HepG2 (cell line): ENCODE results near the gene KLHL5. TPM values are rescaled to one million over a fixed set of nuclear protein-coding genes. Genes with fewer than 3 reads are reported as not detected.

Source experiments
- ATAC-seq: fragments of 200-7000 bp; cut with Tn5 transposase; 3 replicates; pipeline ENCODE4 v1.9.1; 2020; ENCODE audit warnings: mild to moderate bottlenecking, moderate library complexity
- BruUV-seq: library from RNA; stranded (reverse); fragments of 400-500 nt; replicated peaks from 2 replicates; lab custom pipeline; 2021; lab: Mats Ljungman, UMichigan
- CTCF ChIA-PET: fragments of 300-600 bp; formaldehyde crosslinking; extraction: SDS; loops from one replicate; lab custom pipeline; 2021; ENCODE audit warnings: low total read pairs, inconsistent platforms, low intra/inter-chr PET ratio; lab: Yijun Ruan, JAX
- POLR2A ChIA-PET: fragments of 350-600 bp; sonication (Branson Sonifier 250); formaldehyde crosslinking; loops from one replicate; lab custom pipeline; 2020; ENCODE audit warnings: antibody characterized with exemption, inconsistent platforms; lab: Yijun Ruan, JAX
- DNase-seq: peaks from one replicate; pipeline ENCODE4 v3.0.0-alpha.2; 2015; ENCODE audit warnings: low spot score
- FAIRE-seq: peaks from 3 replicates; lab custom pipeline; 2011; peaks lifted over from hg19 to GRCh38; lab: Jason Lieb, UNC
- H2AFZ ChIP-seq: one replicate; pipeline ENCODE4 v1.6.1; 2011; ENCODE audit warnings: low read length, inconsistent platforms
- H3K27ac ChIP-seq: fragments of 300-600 bp; 3 replicates; pipeline ENCODE4 v1.8.0; 2011; ENCODE audit warnings: mixed run types, mild to moderate bottlenecking, mixed read lengths, low read length, inconsistent platforms; ENCODE audit not compliant: insufficient read depth; ENCODE audit errors: extremely low read length
- H3K27me3 ChIP-seq, 2 experiments: fragments of 200-600 bp in 1 of 2; 2 replicates in 1 of 2; 3 replicates in 1 of 2; pipeline versions ENCODE4 v1.6.0 to v1.8.0; 2011; ENCODE audit warnings: low read length in 2 of 2, mild to moderate bottlenecking in 2 of 2, moderate library complexity in 2 of 2, inconsistent platforms in 1 of 2; ENCODE audit not compliant: insufficient read depth in 2 of 2, control insufficient read depth in 1 of 2
- H3K36me3 ChIP-seq, 2 experiments: fragments of 200-600 bp in 1 of 2; replicated peaks in 1 of 2; 2 replicates in 1 of 2; 3 replicates in 1 of 2; pipeline versions ENCODE4 v1.5.1 to v1.8.0; 2011; ENCODE audit warnings: low read length in 2 of 2, inconsistent platforms in 1 of 2; ENCODE audit not compliant: insufficient read depth in 2 of 2, control insufficient read depth in 1 of 2
- H3K4me1 ChIP-seq: 2 replicates; pipeline ENCODE4 v1.5.1; 2012; ENCODE audit warnings: low read length, inconsistent platforms; ENCODE audit not compliant: insufficient read depth
- H3K4me2 ChIP-seq: 2 replicates; pipeline ENCODE4 v1.6.0; 2011; ENCODE audit warnings: low read depth, low read length, inconsistent platforms
- H3K4me3 ChIP-seq, 3 experiments: fragments of 200-600 bp in 1 of 3; sonication (generic), shearing (Covaris generic) in 1 of 3; replicated peaks in 1 of 3; 2 replicates each; pipeline ENCODE4 v1.5.1; 2011 to 2016; ENCODE audit warnings: low read length in 3 of 3, inconsistent platforms in 2 of 3, low read depth in 2 of 3, mild to moderate bottlenecking in 2 of 3, control low read depth in 1 of 3, mixed read lengths in 1 of 3; ENCODE audit not compliant: insufficient read depth in 1 of 3
- H3K79me2 ChIP-seq: one replicate; pipeline ENCODE4 v1.6.1; 2011; ENCODE audit warnings: low read length, inconsistent platforms; ENCODE audit not compliant: insufficient read depth
- H3K9ac ChIP-seq: 2 replicates; pipeline ENCODE4 v1.6.0; 2011; ENCODE audit warnings: mild to moderate bottlenecking, low read depth, low read length, inconsistent platforms; ENCODE audit not compliant: insufficient read depth
- H3K9me3 ChIP-seq: 2 replicates; pipeline ENCODE4 v1.5.1; 2012; ENCODE audit warnings: mild to moderate bottlenecking, low read length
- H4K20me1 ChIP-seq: 2 replicates; pipeline ENCODE4 v1.6.0; 2011; ENCODE audit warnings: inconsistent platforms, mild to moderate bottlenecking, low read length, moderate library complexity; ENCODE audit not compliant: insufficient read depth
- IRF2 ChIP-seq: IDR thresholded peaks from 2 replicates; pipeline ENCODE4 v1.6.1; 2018; ENCODE audit warnings: missing genetic modification reagents, missing compliant biosample characterization
- MAFG ChIP-seq: sonication (generic); formaldehyde crosslinking; IDR thresholded peaks from 2 replicates; pipeline ENCODE4 v1.5.1; 2020; ENCODE audit warnings: mild to moderate bottlenecking, missing genetic modification reagents
- PITX1 ChIP-seq: sonication (generic); formaldehyde crosslinking; IDR thresholded peaks from 2 replicates; pipeline ENCODE4 v1.5.1; 2020; ENCODE audit warnings: mild to moderate bottlenecking, missing genetic modification reagents
- POLR2AphosphoS5 ChIP-seq: IDR thresholded peaks from 2 replicates; pipeline ENCODE4 v1.6.1; 2012; ENCODE audit warnings: low read depth, low read length
- ZKSCAN5 ChIP-seq: sonication (generic); formaldehyde crosslinking; IDR thresholded peaks from 2 replicates; pipeline ENCODE4 v1.5.1; 2020; ENCODE audit warnings: mild to moderate bottlenecking, missing genetic modification reagents
- ZNF660 ChIP-seq: sonication (generic); formaldehyde crosslinking; IDR thresholded peaks from 2 replicates; pipeline ENCODE4 v1.5.1; 2020; ENCODE audit warnings: mild to moderate bottlenecking, low read depth, missing genetic modification reagents, borderline replicate concordance
- ZNF720 ChIP-seq: sonication (generic); formaldehyde crosslinking; IDR thresholded peaks from 2 replicates; pipeline ENCODE4 v1.4.0; 2020; ENCODE audit warnings: missing genetic modification reagents
- in situ Hi-C: cut with HindIII; loops from 2 replicates; pipeline ENCODE4 v1.10.0; 2017; ENCODE audit warnings: low pct_unique_long_range_greater_than_20kb; ENCODE audit not compliant: extremely low pct_ligation_motif_present
- intact Hi-C: fragments of 100-400 bp; cut with micrococcal nuclease; formaldehyde crosslinking; loops from one replicate; pipeline ENCODE4 v1.10.0; 2022; ENCODE audit not compliant: unreplicated experiment
- polyA plus RNA-seq, 8 experiments: library from polyadenylated mRNA; depleted of rRNA in 3 of 8; stranded (reverse) in 7 of 8; unstranded in 1 of 8; fragments of >200 nt; fragmentation: Illumina TruSeq in 4 of 8; extraction: Trizol in 4 of 8; gene quantifications; 2 replicates each; pipeline versions ENCODE4 v1.2.1 to v1.2.3, GENCODE V29; 2011 to 2016; ENCODE audit warnings: low read depth in 4 of 8, missing spikeins in 1 of 8, mixed read lengths in 1 of 8; ENCODE audit not compliant: insufficient read depth in 1 of 8
- total RNA-seq, 5 experiments: library from RNA; depleted of rRNA; stranded (reverse); fragments of >200 nt; fragmentation: Illumina TruSeq; extraction: Trizol; gene quantifications; 2 replicates each; pipeline ENCODE4 v1.2.3, GENCODE V29; 2016; ENCODE audit warnings: low read depth in 1 of 5
- TF ChIP-seq, protein P1 (sequence below): sonication (generic); formaldehyde crosslinking; IDR thresholded peaks from 2 replicates; pipeline ENCODE4; 2020; ENCODE audit warnings: missing genetic modification reagents, mild to moderate bottlenecking, borderline replicate concordance
- TF ChIP-seq, protein P2 (sequence below): sonication (generic); formaldehyde crosslinking; IDR thresholded peaks from 2 replicates; pipeline ENCODE4 v1.9.0; 2022; ENCODE audit warnings: missing genetic modification reagents, mild to moderate bottlenecking, borderline replicate concordance
- TF ChIP-seq, protein P3 (sequence below): fragments of 450-650 bp; IDR thresholded peaks from 2 replicates; pipeline ENCODE4 v1.6.1; 2017; ENCODE audit warnings: mild to moderate bottlenecking
- TF ChIP-seq, protein P4 (sequence below): IDR thresholded peaks from 2 replicates; pipeline ENCODE4 v1.6.1; 2012; ENCODE audit warnings: low read length, improper control_type of control experiment

The KLHL5 gene
- total and polyA plus RNA-seq, 2 of the 13 experiments (the other 11 are each of a cell fraction or from before 2014, with no cell fraction given): 36.2 to 38.7 TPM

DNA sequence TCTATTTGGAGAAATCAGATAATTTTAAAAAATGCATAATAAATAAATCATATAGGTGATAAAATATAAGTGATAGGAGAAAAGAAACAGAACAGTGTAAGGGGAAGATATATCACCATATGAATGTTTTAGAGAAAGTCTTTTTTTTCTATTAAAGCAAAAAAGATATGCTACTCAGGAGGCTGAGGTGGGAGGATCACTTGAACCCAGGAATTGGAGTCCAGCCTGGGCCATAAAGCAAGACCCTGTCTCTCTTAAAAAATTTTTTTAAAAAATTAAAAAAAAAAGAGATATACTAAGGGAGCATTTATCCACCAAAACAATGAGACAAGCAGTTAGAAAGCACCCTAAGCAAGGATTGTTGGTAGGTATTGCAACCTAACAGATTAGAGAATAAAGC lies 35.9 kb upstream of the KLHL5 start:
- DNase-seq (no peak), FAIRE-seq (no peak), ATAC-seq (no peak)
- peaks cover 8% of the 10 kb centered on the region for H3K4me1 ChIP-seq
- CTCF ChIA-PET: no interaction called here
- intact Hi-C loops: no loop called here
- no peak overlapping the region for H3K4me3 ChIP-seq
- POLR2A ChIA-PET: no interaction called here
- no peaks in the 10 kb centered on the region for H3K79me2 ChIP-seq
- no peaks in the 10 kb centered on the region for H3K27me3 ChIP-seq
- in situ Hi-C loops: no loop called here
- H2AFZ ChIP-seq: no peak overlapping the region
- H4K20me1 ChIP-seq: no peaks in the 10 kb centered on the region
- TF ChIP-seq PITX1 (CRISPR knock-in tag): no peak
- TF ChIP-seq, protein P1, sequence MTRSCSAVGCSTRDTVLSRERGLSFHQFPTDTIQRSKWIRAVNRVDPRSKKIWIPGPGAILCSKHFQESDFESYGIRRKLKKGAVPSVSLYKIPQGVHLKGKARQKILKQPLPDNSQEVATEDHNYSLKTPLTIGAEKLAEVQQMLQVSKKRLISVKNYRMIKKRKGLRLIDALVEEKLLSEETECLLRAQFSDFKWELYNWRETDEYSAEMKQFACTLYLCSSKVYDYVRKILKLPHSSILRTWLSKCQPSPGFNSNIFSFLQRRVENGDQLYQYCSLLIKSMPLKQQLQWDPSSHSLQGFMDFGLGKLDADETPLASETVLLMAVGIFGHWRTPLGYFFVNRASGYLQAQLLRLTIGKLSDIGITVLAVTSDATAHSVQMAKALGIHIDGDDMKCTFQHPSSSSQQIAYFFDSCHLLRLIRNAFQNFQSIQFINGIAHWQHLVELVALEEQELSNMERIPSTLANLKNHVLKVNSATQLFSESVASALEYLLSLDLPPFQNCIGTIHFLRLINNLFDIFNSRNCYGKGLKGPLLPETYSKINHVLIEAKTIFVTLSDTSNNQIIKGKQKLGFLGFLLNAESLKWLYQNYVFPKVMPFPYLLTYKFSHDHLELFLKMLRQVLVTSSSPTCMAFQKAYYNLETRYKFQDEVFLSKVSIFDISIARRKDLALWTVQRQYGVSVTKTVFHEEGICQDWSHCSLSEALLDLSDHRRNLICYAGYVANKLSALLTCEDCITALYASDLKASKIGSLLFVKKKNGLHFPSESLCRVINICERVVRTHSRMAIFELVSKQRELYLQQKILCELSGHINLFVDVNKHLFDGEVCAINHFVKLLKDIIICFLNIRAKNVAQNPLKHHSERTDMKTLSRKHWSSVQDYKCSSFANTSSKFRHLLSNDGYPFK (CRISPR knock-in tag): no peak
- TF ChIP-seq, protein P2, sequence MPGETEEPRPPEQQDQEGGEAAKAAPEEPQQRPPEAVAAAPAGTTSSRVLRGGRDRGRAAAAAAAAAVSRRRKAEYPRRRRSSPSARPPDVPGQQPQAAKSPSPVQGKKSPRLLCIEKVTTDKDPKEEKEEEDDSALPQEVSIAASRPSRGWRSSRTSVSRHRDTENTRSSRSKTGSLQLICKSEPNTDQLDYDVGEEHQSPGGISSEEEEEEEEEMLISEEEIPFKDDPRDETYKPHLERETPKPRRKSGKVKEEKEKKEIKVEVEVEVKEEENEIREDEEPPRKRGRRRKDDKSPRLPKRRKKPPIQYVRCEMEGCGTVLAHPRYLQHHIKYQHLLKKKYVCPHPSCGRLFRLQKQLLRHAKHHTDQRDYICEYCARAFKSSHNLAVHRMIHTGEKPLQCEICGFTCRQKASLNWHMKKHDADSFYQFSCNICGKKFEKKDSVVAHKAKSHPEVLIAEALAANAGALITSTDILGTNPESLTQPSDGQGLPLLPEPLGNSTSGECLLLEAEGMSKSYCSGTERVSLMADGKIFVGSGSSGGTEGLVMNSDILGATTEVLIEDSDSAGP (CRISPR knock-in tag): no peak
- TF ChIP-seq, protein P3, sequence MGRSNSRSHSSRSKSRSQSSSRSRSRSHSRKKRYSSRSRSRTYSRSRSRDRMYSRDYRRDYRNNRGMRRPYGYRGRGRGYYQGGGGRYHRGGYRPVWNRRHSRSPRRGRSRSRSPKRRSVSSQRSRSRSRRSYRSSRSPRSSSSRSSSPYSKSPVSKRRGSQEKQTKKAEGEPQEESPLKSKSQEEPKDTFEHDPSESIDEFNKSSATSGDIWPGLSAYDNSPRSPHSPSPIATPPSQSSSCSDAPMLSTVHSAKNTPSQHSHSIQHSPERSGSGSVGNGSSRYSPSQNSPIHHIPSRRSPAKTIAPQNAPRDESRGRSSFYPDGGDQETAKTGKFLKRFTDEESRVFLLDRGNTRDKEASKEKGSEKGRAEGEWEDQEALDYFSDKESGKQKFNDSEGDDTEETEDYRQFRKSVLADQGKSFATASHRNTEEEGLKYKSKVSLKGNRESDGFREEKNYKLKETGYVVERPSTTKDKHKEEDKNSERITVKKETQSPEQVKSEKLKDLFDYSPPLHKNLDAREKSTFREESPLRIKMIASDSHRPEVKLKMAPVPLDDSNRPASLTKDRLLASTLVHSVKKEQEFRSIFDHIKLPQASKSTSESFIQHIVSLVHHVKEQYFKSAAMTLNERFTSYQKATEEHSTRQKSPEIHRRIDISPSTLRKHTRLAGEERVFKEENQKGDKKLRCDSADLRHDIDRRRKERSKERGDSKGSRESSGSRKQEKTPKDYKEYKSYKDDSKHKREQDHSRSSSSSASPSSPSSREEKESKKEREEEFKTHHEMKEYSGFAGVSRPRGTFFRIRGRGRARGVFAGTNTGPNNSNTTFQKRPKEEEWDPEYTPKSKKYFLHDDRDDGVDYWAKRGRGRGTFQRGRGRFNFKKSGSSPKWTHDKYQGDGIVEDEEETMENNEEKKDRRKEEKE: no peak
- TF ChIP-seq ZNF720 (CRISPR knock-in tag): no peak
- TF ChIP-seq ZKSCAN5 (CRISPR knock-in tag): no peak
- TF ChIP-seq ZNF660 (CRISPR knock-in tag): no peak
- no peak for TF ChIP-seq MAFG (CRISPR knock-in tag)
- TF ChIP-seq IRF2 (CRISPR knock-in tag): no peak
- TF ChIP-seq, protein P4, sequence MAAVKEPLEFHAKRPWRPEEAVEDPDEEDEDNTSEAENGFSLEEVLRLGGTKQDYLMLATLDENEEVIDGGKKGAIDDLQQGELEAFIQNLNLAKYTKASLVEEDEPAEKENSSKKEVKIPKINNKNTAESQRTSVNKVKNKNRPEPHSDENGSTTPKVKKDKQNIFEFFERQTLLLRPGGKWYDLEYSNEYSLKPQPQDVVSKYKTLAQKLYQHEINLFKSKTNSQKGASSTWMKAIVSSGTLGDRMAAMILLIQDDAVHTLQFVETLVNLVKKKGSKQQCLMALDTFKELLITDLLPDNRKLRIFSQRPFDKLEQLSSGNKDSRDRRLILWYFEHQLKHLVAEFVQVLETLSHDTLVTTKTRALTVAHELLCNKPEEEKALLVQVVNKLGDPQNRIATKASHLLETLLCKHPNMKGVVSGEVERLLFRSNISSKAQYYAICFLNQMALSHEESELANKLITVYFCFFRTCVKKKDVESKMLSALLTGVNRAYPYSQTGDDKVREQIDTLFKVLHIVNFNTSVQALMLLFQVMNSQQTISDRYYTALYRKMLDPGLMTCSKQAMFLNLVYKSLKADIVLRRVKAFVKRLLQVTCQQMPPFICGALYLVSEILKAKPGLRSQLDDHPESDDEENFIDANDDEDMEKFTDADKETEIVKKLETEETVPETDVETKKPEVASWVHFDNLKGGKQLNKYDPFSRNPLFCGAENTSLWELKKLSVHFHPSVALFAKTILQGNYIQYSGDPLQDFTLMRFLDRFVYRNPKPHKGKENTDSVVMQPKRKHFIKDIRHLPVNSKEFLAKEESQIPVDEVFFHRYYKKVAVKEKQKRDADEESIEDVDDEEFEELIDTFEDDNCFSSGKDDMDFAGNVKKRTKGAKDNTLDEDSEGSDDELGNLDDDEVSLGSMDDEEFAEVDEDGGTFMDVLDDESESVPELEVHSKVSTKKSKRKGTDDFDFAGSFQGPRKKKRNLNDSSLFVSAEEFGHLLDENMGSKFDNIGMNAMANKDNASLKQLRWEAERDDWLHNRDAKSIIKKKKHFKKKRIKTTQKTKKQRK: no peak
- TF ChIP-seq POLR2AphosphoS5: no peak
- no peaks in the 10 kb centered on the region for H3K9me3 ChIP-seq
- H3K4me2 ChIP-seq: no peak overlapping the region
- no TSS peak for BruUV-seq
- no peak overlapping the region for H3K27ac ChIP-seq
- H3K36me3 ChIP-seq: no peaks in the 10 kb centered on the region
- H3K9ac ChIP-seq: no peak overlapping the region
